PC-9 (cell line): ENCODE measurements around the gene BCR. TPM values are rescaled to one million over a fixed set of nuclear protein-coding genes. Genes with fewer than 3 reads are reported as not detected.

Experiments
- BruUV-seq: library from RNA; stranded (reverse); fragments of 400-500 nt; replicated peaks from 2 replicates; lab custom pipeline; 2021; lab: Mats Ljungman, UMichigan
- CTCF ChIA-PET: fragments of 300-600 bp; sonication (Branson Sonifier 250); formaldehyde crosslinking; loops from one replicate; lab custom pipeline; 2022; ENCODE audit warnings: antibody characterized with exemption; lab: Charles Lee
- POLR2A ChIA-PET: fragments of 300-600 bp; sonication (Branson Sonifier 250); formaldehyde crosslinking; loops from one replicate; lab custom pipeline; 2022; ENCODE audit warnings: antibody characterized with exemption; ENCODE audit not compliant: unreplicated experiment; lab: Charles Lee
- DNase-seq, 2 experiments: peaks; one replicate each; pipeline versions ENCODE4 v3.0.0 to v3.0.0-alpha.2; 2015 to 2022; ENCODE audit warnings: mixed read lengths in 1 of 2
- H2AFZ ChIP-seq: fragments of 200-600 bp; sonication (generic); 2 replicates; pipeline ENCODE4 v1.8.1; 2017; ENCODE audit warnings: antibody characterized with exemption
- H3F3A ChIP-seq: fragments of 200-600 bp; sonication (generic); 2 replicates; pipeline ENCODE4 v1.8.1; 2017; ENCODE audit warnings: antibody characterized with exemption, mild to moderate bottlenecking, low read depth; ENCODE audit not compliant: insufficient read depth
- H3K27ac ChIP-seq: fragments of 200-600 bp; sonication (generic); 2 replicates; pipeline ENCODE4 v1.6.1; 2016; ENCODE audit warnings: mixed run types
- H3K27me3 ChIP-seq: fragments of 200-600 bp; sonication (generic); 2 replicates; pipeline ENCODE4 v1.6.1; 2016; ENCODE audit warnings: low read depth, mixed run types; ENCODE audit not compliant: insufficient read depth
- H3K36me3 ChIP-seq: fragments of 200-600 bp; sonication (generic); 2 replicates; pipeline ENCODE4 v1.6.1; 2016; ENCODE audit warnings: low read depth, mixed run types
- H3K4me1 ChIP-seq: fragments of 200-600 bp; sonication (generic); replicated peaks from 2 replicates; pipeline ENCODE4 v1.6.1; 2016; ENCODE audit warnings: mixed run types; ENCODE audit not compliant: insufficient read depth
- H3K4me2 ChIP-seq: fragments of 200-600 bp; sonication (generic); 2 replicates; pipeline ENCODE4 v1.6.1; 2017; ENCODE audit warnings: mixed run types
- H3K4me3 ChIP-seq: fragments of 200-600 bp; sonication (generic); 2 replicates; pipeline ENCODE4 v1.6.1; 2016; ENCODE audit warnings: mixed run types
- H3K79me2 ChIP-seq: fragments of 200-600 bp; sonication (generic); 2 replicates; pipeline ENCODE4 v1.6.1; 2017; ENCODE audit warnings: low read depth, mixed run types
- H3K9me2 ChIP-seq: fragments of 200-600 bp; sonication (generic); 2 replicates; pipeline ENCODE4 v1.8.1; 2017; ENCODE audit warnings: mild to moderate bottlenecking; ENCODE audit not compliant: insufficient read depth
- H3K9me3 ChIP-seq: fragments of 200-600 bp; sonication (generic); 2 replicates; pipeline ENCODE4 v1.8.1; 2016; ENCODE audit warnings: low read depth; ENCODE audit not compliant: insufficient read depth
- H4K20me1 ChIP-seq: fragments of 200-600 bp; sonication (generic); 2 replicates; pipeline ENCODE4 v1.8.1; 2017; ENCODE audit not compliant: insufficient read depth
- EZH2 ChIP-seq: fragments of 200-600 bp; sonication (generic); IDR thresholded peaks from 2 replicates; pipeline ENCODE4 v1.8.0; 2017; ENCODE audit warnings: antibody characterized with exemption, low read depth
- intact Hi-C: fragments of 100-400 bp; cut with micrococcal nuclease; formaldehyde crosslinking; loops from one replicate; pipeline ENCODE4 v1.10.0; 2022; ENCODE audit not compliant: unreplicated experiment
- total RNA-seq: library from RNA; stranded (reverse); gene quantifications from 2 replicates; pipeline ENCODE4 v1.2.3, GENCODE V29; 2021
- TF ChIP-seq, protein P1 (sequence below): fragments of 200-600 bp; sonication (generic); conservative IDR thresholded peaks from 2 replicates; pipeline ENCODE4 v1.6.1; 2017; ENCODE audit warnings: mixed run types, antibody characterized with exemption, mild to moderate bottlenecking, moderate library complexity

BCR gene
- total RNA-seq, 1 experiment from 2014 or later: 47.8 TPM

- Histone ChIP-seq H3K4me1 (peaks cover 18% of the 10 kb centered on the region), H4K20me1 (peaks cover 2% of the 10 kb centered on the region; the same call in 1 of the 2 replicates), H3K79me2 (0 out of 2 replicates have a peak, but pooled peaks cover 11% of the 10 kb centered on the region), H3K36me3 (no peaks in the 10 kb centered on the region), H2AFZ (no peak overlapping the region), H3K9me2 (no peaks in the 10 kb centered on the region), H3K4me3 (no peak overlapping the region), H3K27ac (peak overlapping the region; percentile 63), H3K9me3 (no peaks in the 10 kb centered on the region), H3F3A (peaks cover 22% of the 10 kb centered on the region; the same call in 1 of the 2 replicates), H3K4me2 (peak overlapping the region; percentile 80), H3K27me3 (no peaks in the 10 kb centered on the region)
- CTCF ChIA-PET: interaction anchor here (0.7 to 2.0 kb wide), 9 partner anchors 8 to 322 kb away, joined by 3 to 21 read pairs (median 4); partner anchors contain the start of genes BCR and RAB36
- no peak for TF ChIP-seq EZH2
- TF ChIP-seq, protein P1, sequence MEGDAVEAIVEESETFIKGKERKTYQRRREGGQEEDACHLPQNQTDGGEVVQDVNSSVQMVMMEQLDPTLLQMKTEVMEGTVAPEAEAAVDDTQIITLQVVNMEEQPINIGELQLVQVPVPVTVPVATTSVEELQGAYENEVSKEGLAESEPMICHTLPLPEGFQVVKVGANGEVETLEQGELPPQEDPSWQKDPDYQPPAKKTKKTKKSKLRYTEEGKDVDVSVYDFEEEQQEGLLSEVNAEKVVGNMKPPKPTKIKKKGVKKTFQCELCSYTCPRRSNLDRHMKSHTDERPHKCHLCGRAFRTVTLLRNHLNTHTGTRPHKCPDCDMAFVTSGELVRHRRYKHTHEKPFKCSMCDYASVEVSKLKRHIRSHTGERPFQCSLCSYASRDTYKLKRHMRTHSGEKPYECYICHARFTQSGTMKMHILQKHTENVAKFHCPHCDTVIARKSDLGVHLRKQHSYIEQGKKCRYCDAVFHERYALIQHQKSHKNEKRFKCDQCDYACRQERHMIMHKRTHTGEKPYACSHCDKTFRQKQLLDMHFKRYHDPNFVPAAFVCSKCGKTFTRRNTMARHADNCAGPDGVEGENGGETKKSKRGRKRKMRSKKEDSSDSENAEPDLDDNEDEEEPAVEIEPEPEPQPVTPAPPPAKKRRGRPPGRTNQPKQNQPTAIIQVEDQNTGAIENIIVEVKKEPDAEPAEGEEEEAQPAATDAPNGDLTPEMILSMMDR: peak; percentile 65; the same call in 1 of the 2 replicates
- POLR2A ChIA-PET: interaction anchor here (0.6 kb wide), 4 partner anchors 84 to 645 kb away, joined by 3 to 7 read pairs (median 5); partner anchors contain the start of gene RSPH14
- intact Hi-C loops: loop anchor here (1.0 to 5.0 kb wide), 3 partner anchors 100 to 325 kb away; no protein-coding TSS in a partner anchor
- peak; percentile 90 to 91 for DNase-seq
- BruUV-seq: no TSS peak
Observed at GRCh38 chr22:23282089-23282501, 101.8 kb downstream of the BCR start.

GRCh38 chr22:23282516-23282915 lies 102.2 kb downstream of the BCR start:
- Histone ChIP-seq H2AFZ (no peak overlapping the region), H3K4me2 (peak overlapping the region; percentile 80), H3K9me3 (no peaks in the 10 kb centered on the region), H3K27ac (peak overlapping the region; percentile 56; the same call in 1 of the 2 replicates), H3K4me1 (peaks cover 18% of the 10 kb centered on the region), H3F3A (peaks cover 20% of the 10 kb centered on the region; the same call in 1 of the 2 replicates), H3K79me2 (0 out of 2 replicates have a peak, but pooled peaks cover 11% of the 10 kb centered on the region), H3K27me3 (no peaks in the 10 kb centered on the region), H3K4me3 (no peak overlapping the region), H3K36me3 (no peaks in the 10 kb centered on the region), H3K9me2 (no peaks in the 10 kb centered on the region), H4K20me1 (peaks cover 2% of the 10 kb centered on the region; the same call in 1 of the 2 replicates)
- ChIA-PET POLR2A (interaction anchor here (0.5 to 0.6 kb wide), 5 partner anchors 84 to 644 kb away, joined by 3 to 7 read pairs (median 4); partner anchors contain the start of gene RSPH14), CTCF (interaction anchor here (0.7 to 2.0 kb wide), 7 partner anchors 56 to 323 kb away, joined by 3 to 21 read pairs (median 5); partner anchors contain the start of genes BCR and RAB36)
- intact Hi-C loops: loop anchor here (1.0 to 5.0 kb wide), 3 partner anchors 100 to 325 kb away; no protein-coding TSS in a partner anchor
- DNase-seq: no peak
- TF ChIP-seq EZH2: no peak
- TF ChIP-seq, protein P1: no peak
- TSS peak; percentile 84 for BruUV-seq

- TF ChIP-seq, protein P1: no peak
- no peak for TF ChIP-seq EZH2
- Histone ChIP-seq H3K4me1 (peaks cover 18% of the 10 kb centered on the region), H4K20me1 (peaks cover 2% of the 10 kb centered on the region; the same call in 1 of the 2 replicates), H3K79me2 (0 out of 2 replicates have a peak, but pooled peaks cover 11% of the 10 kb centered on the region), H3K4me2 (peak overlapping the region; percentile 80), H3K27ac (peak overlapping the region; percentile 56; the same call in 1 of the 2 replicates), H3K36me3 (no peaks in the 10 kb centered on the region), H2AFZ (no peak overlapping the region), H3K4me3 (no peak overlapping the region), H3K27me3 (no peaks in the 10 kb centered on the region), H3K9me2 (no peaks in the 10 kb centered on the region), H3F3A (peaks cover 20% of the 10 kb centered on the region; the same call in 1 of the 2 replicates), H3K9me3 (no peaks in the 10 kb centered on the region)
- DNase-seq: no peak
- ChIA-PET POLR2A (interaction anchor here (0.5 to 0.6 kb wide), 2 partner anchors 83 to 126 kb away, joined by 3 read pairs; no protein-coding TSS in a partner anchor), CTCF (interaction anchor here (2.0 kb wide), 1 partner anchor 104 kb away, joined by 21 read pairs; the partner anchor contains the start of gene BCR)
- no TSS peak for BruUV-seq
- intact Hi-C loops: loop anchor here (1.0 to 5.0 kb wide), 3 partner anchors 101 to 326 kb away; no protein-coding TSS in a partner anchor
Observed at GRCh38 chr22:23282986-23283385, 102.7 kb downstream of the BCR start.
